BLaER1 (cell line): ENCODE measurements around the gene MAPK8IP1.

Experiments
- H3K27ac ChIP-seq: shearing (Covaris generic); formaldehyde crosslinking; 2 replicates; pipeline ENCODE4 v1.8.1; 2022
- H3K27me3 ChIP-seq: shearing (Covaris generic); formaldehyde crosslinking; 2 replicates; pipeline ENCODE4 v1.8.1; 2022
- H3K36me3 ChIP-seq: shearing (Covaris generic); formaldehyde crosslinking; 2 replicates; pipeline ENCODE4 v1.8.1; 2022
- H3K4me1 ChIP-seq: shearing (Covaris generic); formaldehyde crosslinking; 2 replicates; pipeline ENCODE4 v1.8.1; 2022
- H3K4me2 ChIP-seq: shearing (Covaris generic); formaldehyde crosslinking; 2 replicates; pipeline ENCODE4 v1.8.1; 2022
- H3K4me3 ChIP-seq: shearing (Covaris generic); formaldehyde crosslinking; 2 replicates; pipeline ENCODE4 v1.8.1; 2022
- H3K9ac ChIP-seq: shearing (Covaris generic); formaldehyde crosslinking; 2 replicates; pipeline ENCODE4 v1.8.1; 2022
- H3K9me3 ChIP-seq: shearing (Covaris generic); formaldehyde crosslinking; 2 replicates; pipeline ENCODE4 v1.8.1; 2022
- H4K20me1 ChIP-seq: shearing (Covaris generic); formaldehyde crosslinking; 2 replicates; pipeline ENCODE4 v1.8.1; 2022
- Cebpa-rat ChIP-seq: shearing (Covaris generic); IDR thresholded peaks from 2 replicates; pipeline ENCODE4 v1.8.1; 2022

MAPK8IP1 gene

GRCh38 chr11:45886816-45887520 lies 1.5 kb downstream of the MAPK8IP1 start:
- H3K9me3 ChIP-seq, result no peaks in the 10 kb centered on the region
- H3K27me3 ChIP-seq, result no peaks in the 10 kb centered on the region; the same call in 1 of the 2 replicates
- no peak for TF ChIP-seq Cebpa-rat
- peaks cover 58% of the 10 kb centered on the region for H4K20me1 ChIP-seq
- no peak overlapping the region for H3K4me2 ChIP-seq
- H3K27ac ChIP-seq, result no peak overlapping the region
- no peak overlapping the region for H3K4me3 ChIP-seq
- H3K9ac ChIP-seq, result no peak overlapping the region
- peaks cover 10% of the 10 kb centered on the region for H3K4me1 ChIP-seq
- H3K36me3 ChIP-seq, result peaks cover 10% of the 10 kb centered on the region

GRCh38 chr11:45887587-45887986 lies 2.1 kb downstream of the MAPK8IP1 start:
- Histone ChIP-seq H3K4me2 (no peak overlapping the region), H3K27me3 (no peaks in the 10 kb centered on the region; the same call in 1 of the 2 replicates), H3K36me3 (peaks cover 4% of the 10 kb centered on the region; the same call in 1 of the 2 replicates), H3K4me1 (peaks cover 10% of the 10 kb centered on the region), H3K9me3 (no peaks in the 10 kb centered on the region), H3K4me3 (no peak overlapping the region), H3K9ac (no peak overlapping the region), H4K20me1 (peaks cover 52% of the 10 kb centered on the region), H3K27ac (no peak overlapping the region)
- no peak for TF ChIP-seq Cebpa-rat

GRCh38 chr11:45889555-45889954 lies 4.1 kb downstream of the MAPK8IP1 start:
- no peak overlapping the region for H3K4me3 ChIP-seq
- no peaks in the 10 kb centered on the region for H3K9me3 ChIP-seq
- H3K27ac ChIP-seq, result no peak overlapping the region
- no peak overlapping the region for H3K4me2 ChIP-seq
- no peaks in the 10 kb centered on the region for H3K36me3 ChIP-seq
- TF ChIP-seq Cebpa-rat, result no peak
- peaks cover 32% of the 10 kb centered on the region for H4K20me1 ChIP-seq
- no peaks in the 10 kb centered on the region; the same call in 1 of the 2 replicates for H3K27me3 ChIP-seq
- H3K9ac ChIP-seq, result no peak overlapping the region
- peaks cover 10% of the 10 kb centered on the region for H3K4me1 ChIP-seq

- Histone ChIP-seq H3K27me3 (no peaks in the 10 kb centered on the region; the same call in 1 of the 2 replicates), H3K27ac (no peak overlapping the region), H4K20me1 (peaks cover 28% of the 10 kb centered on the region), H3K9me3 (no peaks in the 10 kb centered on the region), H3K4me3 (no peak overlapping the region), H3K4me1 (peaks cover 9% of the 10 kb centered on the region), H3K36me3 (no peaks in the 10 kb centered on the region), H3K4me2 (no peak overlapping the region), H3K9ac (no peak overlapping the region)
- TF ChIP-seq Cebpa-rat, result no peak
Observed at GRCh38 chr11:45889966-45890365, 4.5 kb downstream of the MAPK8IP1 start.

GRCh38 chr11:45890886-45891550 lies 5.6 kb downstream of the MAPK8IP1 start:
- H3K4me2 ChIP-seq, result no peak overlapping the region
- no peak overlapping the region for H3K27ac ChIP-seq
- H3K36me3 ChIP-seq, result no peaks in the 10 kb centered on the region
- H3K27me3 ChIP-seq, result no peaks in the 10 kb centered on the region; the same call in 1 of the 2 replicates
- TF ChIP-seq Cebpa-rat, result no peak
- peaks cover 2% of the 10 kb centered on the region; the same call in 1 of the 2 replicates for H3K4me1 ChIP-seq
- H3K9me3 ChIP-seq, result no peaks in the 10 kb centered on the region
- H4K20me1 ChIP-seq, result peaks cover 25% of the 10 kb centered on the region
- H3K9ac ChIP-seq, result no peak overlapping the region
- no peak overlapping the region for H3K4me3 ChIP-seq

GRCh38 chr11:45892856-45893255 lies 7.4 kb downstream of the MAPK8IP1 start:
- Histone ChIP-seq H3K4me1 (no peaks in the 10 kb centered on the region), H3K4me3 (no peak overlapping the region), H3K4me2 (no peak overlapping the region), H3K36me3 (no peaks in the 10 kb centered on the region), H4K20me1 (peaks cover 24% of the 10 kb centered on the region), H3K9me3 (no peaks in the 10 kb centered on the region), H3K27me3 (peaks cover 8% of the 10 kb centered on the region; the same call in 1 of the 2 replicates), H3K9ac (no peak overlapping the region), H3K27ac (no peak overlapping the region)
- TF ChIP-seq Cebpa-rat, result no peak

GRCh38 chr11:45894555-45895247 lies 9.2 kb downstream of the MAPK8IP1 start:
- H3K4me3 ChIP-seq, result no peak overlapping the region
- peaks cover 9% of the 10 kb centered on the region for H3K4me1 ChIP-seq
- no peak for TF ChIP-seq Cebpa-rat
- H3K9me3 ChIP-seq, result no peaks in the 10 kb centered on the region
- no peak overlapping the region for H3K9ac ChIP-seq
- H3K4me2 ChIP-seq, result no peak overlapping the region
- no peak overlapping the region for H3K27ac ChIP-seq
- peaks cover 36% of the 10 kb centered on the region for H4K20me1 ChIP-seq
- H3K27me3 ChIP-seq, result peaks cover 24% of the 10 kb centered on the region
- H3K36me3 ChIP-seq, result no peaks in the 10 kb centered on the region

- TF ChIP-seq Cebpa-rat, result no peak
- no peak overlapping the region for H3K27ac ChIP-seq
- H3K36me3 ChIP-seq, result no peaks in the 10 kb centered on the region
- no peak overlapping the region for H3K4me3 ChIP-seq
- H3K4me2 ChIP-seq, result no peak overlapping the region
- H3K9me3 ChIP-seq, result no peaks in the 10 kb centered on the region
- peaks cover 31% of the 10 kb centered on the region for H3K27me3 ChIP-seq
- H3K4me1 ChIP-seq, result peaks cover 14% of the 10 kb centered on the region
- H4K20me1 ChIP-seq, result peaks cover 41% of the 10 kb centered on the region
- no peak overlapping the region for H3K9ac ChIP-seq
Observed at GRCh38 chr11:45895553-45896259, 10.3 kb downstream of the MAPK8IP1 start.

GRCh38 chr11:45896422-45896984 lies 11.1 kb downstream of the MAPK8IP1 start:
- H3K9me3 ChIP-seq, result no peaks in the 10 kb centered on the region
- no peak for TF ChIP-seq Cebpa-rat
- no peak overlapping the region for H3K27ac ChIP-seq
- peaks cover 16% of the 10 kb centered on the region for H3K4me1 ChIP-seq
- no peak overlapping the region for H3K4me2 ChIP-seq
- peaks cover 39% of the 10 kb centered on the region for H3K27me3 ChIP-seq
- H3K4me3 ChIP-seq, result no peak overlapping the region
- no peaks in the 10 kb centered on the region for H3K36me3 ChIP-seq
- H3K9ac ChIP-seq, result no peak overlapping the region
- peaks cover 49% of the 10 kb centered on the region for H4K20me1 ChIP-seq
